WTC11 (cell line): ENCODE data around the gene ABHD15. TPM values are rescaled to one million over a fixed set of nuclear protein-coding genes. Genes with fewer than 3 reads are reported as not detected.

Experiments used
- ATAC-seq: fragments of 200-7000 bp; cut with Tn5 transposase; 2 replicates; pipeline ENCODE4 v1.10.0; 2021; ENCODE audit warnings: mild to moderate bottlenecking, moderate library complexity
- CTCF ChIA-PET: fragments of 300-600 bp; sonication (Branson Sonifier 250); formaldehyde crosslinking; loops from one replicate; lab custom pipeline; 2021; ENCODE audit warnings: antibody characterized with exemption; lab: Charles Lee
- POLR2A ChIA-PET: fragments of 350-600 bp; sonication (Branson Sonifier 250); formaldehyde crosslinking; loops from one replicate; lab custom pipeline; 2021; ENCODE audit warnings: antibody characterized with exemption; lab: Charles Lee
- DNase-seq: peaks from one replicate; pipeline ENCODE4 v3.0.0; 2021; ENCODE audit warnings: low spot score
- H3K27ac Mint-ChIP-seq: 2 replicates; pipeline ENCODE4 v1.8.0; 2021; ENCODE audit warnings: mixed read lengths
- H3K27me3 Mint-ChIP-seq: 2 replicates; pipeline ENCODE4 v1.8.0; 2021; ENCODE audit warnings: low read depth, mild to moderate bottlenecking, moderate library complexity, mixed read lengths
- H3K36me3 Mint-ChIP-seq: 2 replicates; pipeline ENCODE4 v1.8.0; 2021; ENCODE audit warnings: mixed read lengths
- H3K4me1 Mint-ChIP-seq: 2 replicates; pipeline ENCODE4 v1.8.0; 2022; ENCODE audit warnings: mixed read lengths
- H3K4me3 Mint-ChIP-seq: 2 replicates; pipeline ENCODE4 v1.8.0; 2021; ENCODE audit warnings: mild to moderate bottlenecking, moderate library complexity, mixed read lengths
- H3K9me3 Mint-ChIP-seq: 2 replicates; pipeline ENCODE4 v1.8.0; 2021; ENCODE audit warnings: mixed read lengths
- ATF3 ChIP-seq: sonication (generic); formaldehyde crosslinking; conservative IDR thresholded peaks from 2 replicates; pipeline ENCODE4 v1.8.1; 2022; ENCODE audit warnings: mild to moderate bottlenecking, missing genetic modification reagents
- E2F1 ChIP-seq: sonication (generic); formaldehyde crosslinking; IDR thresholded peaks from 2 replicates; pipeline ENCODE4 v1.8.0; 2022; ENCODE audit warnings: mild to moderate bottlenecking, missing genetic modification reagents
- ERG ChIP-seq: fragments of 250-450 bp; sonication (Bioruptor Pico); IDR thresholded peaks from 2 replicates; pipeline ENCODE4 v1.8.0; 2021; ENCODE audit warnings: mild to moderate bottlenecking
- ESRRA ChIP-seq: sonication (generic); formaldehyde crosslinking; IDR thresholded peaks from 2 replicates; pipeline ENCODE4 v1.8.1; 2022; ENCODE audit warnings: mild to moderate bottlenecking, missing genetic modification reagents, borderline replicate concordance
- GRHL2 ChIP-seq: fragments of 250-450 bp; sonication (Bioruptor Pico); IDR thresholded peaks from 2 replicates; pipeline ENCODE4 v1.8.0; 2022; ENCODE audit warnings: mild to moderate bottlenecking, moderate library complexity; ENCODE audit not compliant: insufficient replicate concordance, severe bottlenecking
- IRF1 ChIP-seq: sonication (generic); formaldehyde crosslinking; IDR thresholded peaks from 2 replicates; pipeline ENCODE4 v1.8.0; 2023; ENCODE audit warnings: missing genetic modification reagents
- MXD4 ChIP-seq: fragments of 250-450 bp; sonication (Bioruptor Pico); IDR thresholded peaks from 2 replicates; pipeline ENCODE4 v1.8.0; 2021; ENCODE audit warnings: mild to moderate bottlenecking, moderate library complexity, borderline replicate concordance
- PRDM15 ChIP-seq: sonication (generic); formaldehyde crosslinking; IDR thresholded peaks from 2 replicates; pipeline ENCODE4 v1.8.0; 2022; ENCODE audit warnings: missing genetic modification reagents
- SMAD3 ChIP-seq: sonication (generic); formaldehyde crosslinking; IDR thresholded peaks from 2 replicates; pipeline ENCODE4 v1.8.0; 2022; ENCODE audit warnings: missing genetic modification reagents, mild to moderate bottlenecking, borderline replicate concordance
- TEAD1 ChIP-seq: sonication (generic); formaldehyde crosslinking; IDR thresholded peaks from 2 replicates; pipeline ENCODE4 v1.8.0; 2022; ENCODE audit warnings: mild to moderate bottlenecking, missing genetic modification reagents
- TP53 ChIP-seq: sonication (generic); formaldehyde crosslinking; IDR thresholded peaks from 2 replicates; pipeline ENCODE4 v1.8.1; 2023; ENCODE audit warnings: mild to moderate bottlenecking, missing genetic modification reagents
- ZMAT4 ChIP-seq: fragments of 250-450 bp; sonication (Bioruptor Pico); IDR thresholded peaks from 2 replicates; pipeline ENCODE4 v1.9.0; 2021; ENCODE audit warnings: mild to moderate bottlenecking
- ZNF138 ChIP-seq: sonication (generic); formaldehyde crosslinking; conservative IDR thresholded peaks from 2 replicates; pipeline ENCODE4 v1.8.1; 2022; ENCODE audit warnings: mild to moderate bottlenecking, moderate library complexity, missing genetic modification reagents
- ZNF281 ChIP-seq: sonication (generic); formaldehyde crosslinking; IDR thresholded peaks from 2 replicates; pipeline ENCODE4 v1.8.0; 2023; ENCODE audit warnings: mild to moderate bottlenecking, missing genetic modification reagents
- ZNF416 ChIP-seq: fragments of 250-450 bp; sonication (Bioruptor Pico); IDR thresholded peaks from 2 replicates; pipeline ENCODE4 v1.9.0; 2021; ENCODE audit warnings: mild to moderate bottlenecking, inconsistent platforms
- total RNA-seq: library from RNA; stranded (reverse); gene quantifications from 3 replicates; pipeline ENCODE4 v1.2.3, GENCODE V29; 2021

ABHD15 gene
- total RNA-seq, 1 experiment from 2014 or later = 2.8 TPM

GRCh38 chr17:29573871-29574731, 7.3 kb upstream of the ABHD15 start (continued):
- TF ChIP-seq ERG (CRISPR knock-in tag) = no peak
- TF ChIP-seq, all 79 proteins: peak for 0

- no peaks in the 10 kb centered on the region for H3K9me3 Mint-ChIP-seq
- CTCF ChIA-PET = interaction anchor here (0.6 to 11.4 kb wide), 9 partner anchors 8 to 428 kb away, joined by 3 to 112 read pairs (median 11); partner anchors contain the start of gene ANKRD13B
- no peak for DNase-seq
- H3K27ac Mint-ChIP-seq = no peak overlapping the region
- POLR2A ChIA-PET = no interaction called here
- no peak overlapping the region for H3K4me3 Mint-ChIP-seq
- peaks cover 8% of the 10 kb centered on the region; the same call in 1 of the 2 replicates for H3K27me3 Mint-ChIP-seq
- no peak for TF ChIP-seq IRF1 (CRISPR knock-in tag)
- TF ChIP-seq GRHL2 = no peak
- no peak for TF ChIP-seq ZMAT4 (CRISPR knock-in tag)
- no peak for TF ChIP-seq TP53
- TF ChIP-seq SMAD3 = no peak
- no peak for TF ChIP-seq ATF3 (CRISPR knock-in tag)
- TF ChIP-seq MXD4 (CRISPR knock-in tag) = no peak
- no peak for TF ChIP-seq ZNF416 (CRISPR knock-in tag)
- TF ChIP-seq ESRRA (CRISPR knock-in tag) = no peak
- no peak for TF ChIP-seq ZNF138 (CRISPR knock-in tag)
- no peak for TF ChIP-seq PRDM15
- no peak for TF ChIP-seq TEAD1 (CRISPR knock-in tag)
- TF ChIP-seq ZNF281 (CRISPR knock-in tag) = no peak
- TF ChIP-seq E2F1 = no peak
- TF ChIP-seq, all 79 proteins: peak for 0
- H3K36me3 Mint-ChIP-seq = peaks cover 15% of the 10 kb centered on the region; the same call in 1 of the 2 replicates
- H3K4me1 Mint-ChIP-seq = peaks cover 10% of the 10 kb centered on the region
- ATAC-seq = no peak
Observed at GRCh38 chr17:29573558-29573869, 6.7 kb upstream of the ABHD15 start.
